Nephron progenitor cell (in vitro differentiated cells): Measurements from ENCODE around the gene RAD51B.

Experiments
- DNase-seq: peaks from one replicate; pipeline ENCODE4 v3.0.0; 2021
- H3K27ac Mint-ChIP-seq: 2 replicates; pipeline ENCODE4 v1.8.0; 2021; ENCODE audit warnings: mild to moderate bottlenecking, moderate library complexity, mixed read lengths
- H3K27me3 Mint-ChIP-seq: 2 replicates; pipeline ENCODE4 v1.8.0; 2021; ENCODE audit warnings: mild to moderate bottlenecking, low read depth, mixed read lengths; ENCODE audit not compliant: poor library complexity
- H3K36me3 Mint-ChIP-seq: 2 replicates; pipeline ENCODE4 v1.8.0; 2021; ENCODE audit warnings: low read depth, mixed read lengths
- H3K4me1 Mint-ChIP-seq: 2 replicates; pipeline ENCODE4 v1.8.0; 2021; ENCODE audit warnings: mixed read lengths
- H3K4me3 Mint-ChIP-seq: 2 replicates; pipeline ENCODE4 v1.8.0; 2021; ENCODE audit warnings: mild to moderate bottlenecking, moderate library complexity, mixed read lengths
- H3K9me3 Mint-ChIP-seq: 2 replicates; pipeline ENCODE4 v1.8.0; 2021; ENCODE audit warnings: mild to moderate bottlenecking, moderate library complexity, mixed read lengths
- TF ChIP-seq, protein P1 (sequence below): fragments of 200-600 bp; sonication (generic); IDR thresholded peaks from 2 replicates; pipeline ENCODE4 v1.5.0; 2021; ENCODE audit warnings: antibody characterized with exemption

The RAD51B gene

DNA sequence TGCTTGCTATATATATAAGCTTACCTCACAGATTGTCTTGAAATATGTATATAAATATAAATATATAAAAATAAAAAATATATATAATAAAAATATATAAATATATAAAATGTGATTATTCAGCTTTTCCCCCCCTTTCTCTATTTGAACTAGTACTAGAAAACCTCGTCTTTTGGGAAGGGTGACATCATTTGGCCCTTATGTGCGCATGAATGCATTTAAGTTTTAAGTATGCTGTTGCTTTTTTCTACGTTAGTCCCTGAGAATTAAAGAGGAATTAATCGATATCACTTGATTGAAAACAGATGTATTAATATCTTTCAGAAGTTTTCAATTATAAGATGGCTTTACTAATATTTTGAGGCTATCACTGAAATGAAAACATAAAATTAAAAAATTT, 69.9 kb downstream of the RAD51B start:
- no peak for DNase-seq
- Mint-ChIP-seq H3K27me3 (no peaks in the 10 kb centered on the region), H3K4me1 (peaks cover 69% of the 10 kb centered on the region), H3K27ac (no peak overlapping the region), H3K9me3 (no peaks in the 10 kb centered on the region), H3K4me3 (no peak overlapping the region), H3K36me3 (no peaks in the 10 kb centered on the region)
- TF ChIP-seq, protein P1, sequence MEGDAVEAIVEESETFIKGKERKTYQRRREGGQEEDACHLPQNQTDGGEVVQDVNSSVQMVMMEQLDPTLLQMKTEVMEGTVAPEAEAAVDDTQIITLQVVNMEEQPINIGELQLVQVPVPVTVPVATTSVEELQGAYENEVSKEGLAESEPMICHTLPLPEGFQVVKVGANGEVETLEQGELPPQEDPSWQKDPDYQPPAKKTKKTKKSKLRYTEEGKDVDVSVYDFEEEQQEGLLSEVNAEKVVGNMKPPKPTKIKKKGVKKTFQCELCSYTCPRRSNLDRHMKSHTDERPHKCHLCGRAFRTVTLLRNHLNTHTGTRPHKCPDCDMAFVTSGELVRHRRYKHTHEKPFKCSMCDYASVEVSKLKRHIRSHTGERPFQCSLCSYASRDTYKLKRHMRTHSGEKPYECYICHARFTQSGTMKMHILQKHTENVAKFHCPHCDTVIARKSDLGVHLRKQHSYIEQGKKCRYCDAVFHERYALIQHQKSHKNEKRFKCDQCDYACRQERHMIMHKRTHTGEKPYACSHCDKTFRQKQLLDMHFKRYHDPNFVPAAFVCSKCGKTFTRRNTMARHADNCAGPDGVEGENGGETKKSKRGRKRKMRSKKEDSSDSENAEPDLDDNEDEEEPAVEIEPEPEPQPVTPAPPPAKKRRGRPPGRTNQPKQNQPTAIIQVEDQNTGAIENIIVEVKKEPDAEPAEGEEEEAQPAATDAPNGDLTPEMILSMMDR = no peak

DNA sequence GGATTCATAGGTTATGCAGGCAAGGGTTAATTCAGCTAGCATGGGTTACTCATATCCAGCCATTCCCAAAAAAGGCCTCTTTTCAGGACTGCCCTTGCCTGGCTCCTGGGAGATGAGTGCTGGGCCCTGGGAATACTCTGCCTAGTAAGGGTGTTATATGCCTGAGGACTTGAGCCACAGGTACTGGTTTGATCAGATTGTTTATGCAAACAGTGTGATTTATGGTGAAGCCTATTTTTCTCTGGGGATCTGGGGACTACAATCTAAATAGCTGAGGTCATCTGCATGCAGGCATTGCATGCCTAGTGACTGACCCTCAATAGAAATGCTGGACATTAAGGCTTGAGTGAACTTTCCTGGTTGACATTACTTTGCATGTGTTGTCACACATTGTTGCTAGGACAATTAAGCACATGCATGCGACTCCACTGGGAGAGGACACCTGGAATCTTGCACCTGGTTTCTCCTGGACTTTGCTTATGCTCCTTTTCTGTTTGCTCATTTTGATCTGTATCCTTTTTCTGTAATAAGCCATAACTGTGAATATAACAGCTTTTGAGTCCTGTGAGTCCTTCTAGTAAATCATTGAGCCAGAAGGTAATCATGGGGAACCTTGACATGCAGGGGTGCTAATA, 73.0 kb downstream of the RAD51B start:
- peaks cover 41% of the 10 kb centered on the region for H3K4me1 Mint-ChIP-seq
- TF ChIP-seq, protein P1 = no peak
- H3K27me3 Mint-ChIP-seq = no peaks in the 10 kb centered on the region
- DNase-seq = no peak
- no peak overlapping the region for H3K27ac Mint-ChIP-seq
- H3K4me3 Mint-ChIP-seq = no peak overlapping the region
- no peaks in the 10 kb centered on the region for H3K36me3 Mint-ChIP-seq
- H3K9me3 Mint-ChIP-seq = no peaks in the 10 kb centered on the region

DNA sequence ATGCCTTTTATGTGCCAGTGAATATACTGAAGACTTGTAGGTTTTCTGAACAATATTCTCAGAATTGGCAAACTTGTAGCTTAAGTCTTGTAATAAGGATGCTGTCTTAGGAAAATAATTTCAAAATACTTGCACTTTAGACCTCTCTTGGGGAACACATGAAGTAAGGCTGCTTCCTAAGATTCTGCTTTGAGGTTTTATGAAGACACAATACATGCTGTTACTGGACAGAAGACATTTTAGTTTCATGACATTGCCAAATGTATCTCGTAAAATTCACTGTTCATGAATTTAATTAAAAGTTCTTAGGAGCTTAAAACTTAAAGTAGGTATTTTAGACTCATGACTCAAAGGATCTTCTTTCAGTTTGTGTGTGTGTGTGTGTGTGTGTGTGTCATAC, 80.7 kb downstream of the RAD51B start:
- Mint-ChIP-seq H3K4me1 (no peaks in the 10 kb centered on the region), H3K4me3 (no peak overlapping the region), H3K27me3 (no peaks in the 10 kb centered on the region), H3K27ac (no peak overlapping the region), H3K9me3 (peaks cover 30% of the 10 kb centered on the region), H3K36me3 (peaks cover 33% of the 10 kb centered on the region)
- DNase-seq = no peak
- TF ChIP-seq, protein P1 = no peak

DNA sequence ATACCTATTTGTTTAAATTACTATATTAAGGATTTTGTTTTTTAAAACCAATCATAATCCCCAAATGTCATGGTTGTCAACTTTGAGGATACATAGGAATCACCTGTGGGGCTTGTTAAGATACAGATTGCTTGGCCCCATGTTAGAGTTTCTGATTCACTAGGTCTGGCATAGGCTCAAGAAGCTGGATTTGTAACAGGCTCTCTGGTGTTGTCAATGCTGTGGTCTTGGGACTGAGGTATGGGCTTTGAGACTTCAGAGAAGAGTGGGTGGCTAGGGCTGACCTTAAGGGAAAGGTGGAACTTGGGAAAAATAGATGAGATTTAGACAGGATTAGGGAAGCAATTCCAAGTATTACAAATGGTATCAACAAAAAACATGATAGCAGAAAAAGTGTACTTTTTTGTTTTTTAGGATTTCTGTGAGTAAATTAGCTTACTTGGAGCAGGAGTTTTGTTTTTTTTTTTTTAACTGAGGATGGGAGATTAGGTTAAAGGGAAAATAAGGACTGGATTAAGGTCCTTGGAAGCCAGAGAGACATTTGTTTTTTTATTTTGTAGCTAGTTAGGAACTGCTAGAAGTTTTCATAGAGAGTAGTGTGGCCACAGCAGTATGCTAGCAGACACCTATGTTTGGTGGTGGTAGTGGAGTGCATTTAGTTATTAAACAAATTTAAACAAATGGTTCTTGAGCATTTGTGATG, 88.6 kb downstream of the RAD51B start:
- peak overlapping the region; percentile 63 for H3K27ac Mint-ChIP-seq
- peaks cover 5% of the 10 kb centered on the region for H3K27me3 Mint-ChIP-seq
- H3K9me3 Mint-ChIP-seq = peaks cover 36% of the 10 kb centered on the region
- H3K4me3 Mint-ChIP-seq = no peak overlapping the region
- no peak for DNase-seq
- TF ChIP-seq, protein P1 = no peak
- H3K36me3 Mint-ChIP-seq = peaks cover 39% of the 10 kb centered on the region
- H3K4me1 Mint-ChIP-seq = peaks cover 13% of the 10 kb centered on the region

DNA sequence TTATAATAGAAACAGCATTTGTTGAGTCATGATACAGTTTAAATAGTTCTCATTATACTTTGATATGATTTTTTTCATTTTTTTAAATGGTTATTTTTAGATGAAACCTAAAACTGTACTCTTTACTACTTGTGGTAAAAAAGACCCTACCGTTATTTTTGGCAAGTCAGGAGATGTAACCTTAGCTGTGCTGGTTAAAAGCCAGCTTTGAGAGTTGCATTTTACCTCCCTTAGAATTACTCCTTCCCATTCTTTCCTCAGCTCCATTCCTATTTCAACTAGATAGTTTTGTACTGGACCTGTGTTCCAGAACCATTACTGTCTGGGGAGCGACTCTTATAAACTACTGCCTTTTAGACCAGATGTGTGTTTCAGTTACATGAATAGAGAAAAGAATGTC, 92.0 kb downstream of the RAD51B start:
- peaks cover 6% of the 10 kb centered on the region for H3K9me3 Mint-ChIP-seq
- H3K36me3 Mint-ChIP-seq = peaks cover 7% of the 10 kb centered on the region
- DNase-seq = no peak
- no peak overlapping the region for H3K27ac Mint-ChIP-seq
- TF ChIP-seq, protein P1 = no peak
- H3K4me1 Mint-ChIP-seq = peaks cover 13% of the 10 kb centered on the region
- no peak overlapping the region for H3K4me3 Mint-ChIP-seq
- peaks cover 3% of the 10 kb centered on the region for H3K27me3 Mint-ChIP-seq

DNA sequence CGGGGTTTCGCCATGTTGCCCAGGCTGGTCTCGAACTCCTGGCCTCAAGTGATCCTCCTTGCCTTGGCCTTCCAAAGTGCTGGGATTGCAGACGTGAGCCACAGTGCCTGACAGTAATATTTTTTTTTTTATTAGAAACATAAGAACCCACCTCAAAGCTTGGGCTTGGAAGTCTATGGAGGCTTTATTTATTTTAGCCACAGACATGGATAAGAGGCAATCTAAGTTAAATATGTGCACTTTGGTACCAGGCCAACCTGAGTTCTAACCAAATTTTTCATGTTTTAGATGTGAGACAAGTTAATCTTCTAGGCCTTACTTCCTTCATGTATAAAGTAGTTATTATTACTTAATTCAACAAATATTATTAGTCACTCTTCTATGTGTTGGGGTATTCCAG, 96.9 kb downstream of the RAD51B start:
- no peaks in the 10 kb centered on the region for H3K4me1 Mint-ChIP-seq
- DNase-seq = no peak
- H3K4me3 Mint-ChIP-seq = no peak overlapping the region
- TF ChIP-seq, protein P1 = no peak
- H3K27me3 Mint-ChIP-seq = no peaks in the 10 kb centered on the region
- H3K27ac Mint-ChIP-seq = no peak overlapping the region
- no peaks in the 10 kb centered on the region for H3K36me3 Mint-ChIP-seq
- no peaks in the 10 kb centered on the region for H3K9me3 Mint-ChIP-seq
